Activated T-cell treated with anti-CD3 and anti-CD28 coated beads for 48 hours (primary cell): ENCODE results near the gene CFAP157.
"Not testable (repeated sequence)": the region's sequence is repeated elsewhere in the genome, so short reads cannot be mapped to it uniquely, and the experiment has no call there.

Experiments
- DNase-seq: peaks from one replicate; pipeline ENCODE4 v3.0.0-alpha.2; 2020; ENCODE audit warnings: low read depth

Gene CFAP157

DNA sequence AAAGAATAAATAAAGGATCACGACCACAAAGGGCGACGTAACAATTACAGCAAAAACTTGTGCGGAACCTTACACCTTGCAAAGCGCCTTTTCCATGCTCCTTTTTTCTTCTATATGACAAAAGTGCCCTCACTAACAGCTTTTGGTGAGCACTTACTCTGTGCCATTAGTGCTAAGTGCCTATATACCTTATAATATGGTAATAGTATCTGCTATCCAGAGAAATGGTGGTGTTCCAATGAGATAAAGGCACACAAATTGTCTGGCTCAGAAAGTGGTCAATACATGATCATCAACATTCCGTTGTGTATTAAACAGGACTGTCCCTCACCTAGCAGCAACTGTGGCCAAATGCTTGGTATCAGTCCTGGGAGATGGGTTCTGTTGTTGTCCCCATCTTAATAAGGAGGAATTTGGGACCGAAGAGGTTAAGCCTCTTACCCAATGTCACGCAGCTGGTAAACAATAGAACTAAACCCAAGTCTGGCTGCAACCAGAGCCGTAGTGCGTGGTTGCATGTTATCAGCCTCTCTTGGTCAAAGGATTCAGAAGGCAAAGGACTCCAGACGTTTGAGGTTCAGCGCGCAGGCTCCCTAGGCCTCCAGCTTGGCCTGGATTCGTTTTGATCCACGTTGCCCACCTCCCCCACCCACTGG, 28.9 kb downstream of the CFAP157 start:
- no peak for DNase-seq

DNA sequence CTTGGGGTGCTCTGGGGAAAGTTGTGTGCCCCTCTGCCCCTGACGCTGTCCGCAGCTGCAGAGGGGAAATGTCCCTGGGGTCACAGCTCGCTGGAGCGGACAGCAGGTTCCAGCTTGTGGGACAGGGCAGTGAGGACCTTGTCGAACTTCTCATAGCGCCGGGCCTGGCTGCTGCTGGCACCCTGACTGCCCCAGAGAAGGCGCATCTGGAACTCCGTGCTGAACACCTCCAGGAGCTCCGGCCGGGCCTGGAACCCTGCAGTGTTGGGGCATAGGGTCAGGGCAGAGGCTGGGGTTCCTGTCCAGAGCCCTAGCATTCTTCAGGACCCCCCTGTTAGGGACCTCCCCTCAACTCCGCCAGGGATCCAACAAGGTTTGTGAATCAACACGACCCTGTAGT, 31.9 kb downstream of the CFAP157 start:
- no peak for DNase-seq

DNA sequence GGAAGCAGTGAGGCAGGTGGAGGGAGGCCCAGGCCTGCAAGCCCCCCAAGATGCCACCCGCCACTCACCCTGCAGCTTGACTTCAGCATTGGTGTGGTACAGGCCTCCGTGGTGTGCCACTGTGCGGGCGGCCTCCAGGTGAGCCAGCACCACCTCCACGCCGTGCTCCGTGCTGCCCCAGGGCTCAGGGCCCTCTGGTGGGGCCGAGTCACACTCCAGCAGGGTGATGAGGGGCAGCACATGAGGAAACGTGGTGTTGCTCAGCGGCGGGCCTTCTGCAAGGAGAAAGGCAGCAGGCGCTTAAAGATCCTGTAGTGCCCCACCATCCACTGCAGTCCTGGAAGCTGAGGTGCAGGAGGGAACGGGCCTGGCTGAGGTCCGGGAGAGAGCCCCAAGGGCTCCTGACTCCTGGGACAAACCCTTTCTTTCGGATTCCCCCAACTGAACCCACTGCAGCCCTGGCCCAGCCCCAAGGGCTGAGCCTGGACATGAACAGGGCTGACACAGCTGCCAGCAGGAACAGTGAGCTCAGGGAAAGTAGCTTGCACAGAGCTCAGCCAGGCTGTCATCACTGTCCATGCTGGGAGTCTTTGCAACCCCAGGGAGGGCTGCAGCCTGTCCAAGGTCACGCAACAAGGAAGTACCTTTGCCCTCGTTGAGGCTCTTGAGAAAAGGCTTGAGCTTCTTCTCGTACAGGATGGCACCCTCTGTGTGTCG, 33.0 kb downstream of the CFAP157 start:
- DNase-seq, result no peak

DNA sequence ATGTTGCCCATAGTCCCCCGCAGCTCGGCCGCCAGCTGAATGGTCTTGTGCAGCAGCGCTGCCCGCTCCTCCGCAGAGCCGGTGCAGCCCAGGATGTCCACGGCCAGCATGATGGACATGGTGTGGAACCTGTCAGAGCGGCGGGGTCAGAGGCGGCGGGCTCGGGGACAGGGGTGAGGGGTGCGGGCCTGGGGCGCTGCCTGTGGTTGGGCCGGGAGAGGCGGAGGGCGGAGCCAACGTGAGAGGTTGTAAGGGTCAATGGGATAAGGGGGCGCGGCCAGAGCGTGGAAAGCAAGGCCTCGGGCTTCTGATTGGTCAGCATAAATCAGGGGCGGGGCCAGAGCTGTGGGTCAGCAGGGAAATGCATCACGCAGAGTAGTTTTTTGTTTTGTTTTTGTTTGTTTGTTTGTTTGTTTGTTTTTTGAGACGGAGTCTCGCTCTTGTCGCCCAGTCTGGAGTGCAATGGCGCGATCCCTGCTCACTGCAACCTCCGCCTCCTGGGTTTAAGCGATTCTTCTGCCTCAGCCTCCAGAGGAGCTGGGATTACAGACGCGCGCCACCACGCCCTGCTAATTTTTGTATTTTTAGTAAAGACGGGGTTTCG, 35.1 kb downstream of the CFAP157 start:
- no peak for DNase-seq

DNA sequence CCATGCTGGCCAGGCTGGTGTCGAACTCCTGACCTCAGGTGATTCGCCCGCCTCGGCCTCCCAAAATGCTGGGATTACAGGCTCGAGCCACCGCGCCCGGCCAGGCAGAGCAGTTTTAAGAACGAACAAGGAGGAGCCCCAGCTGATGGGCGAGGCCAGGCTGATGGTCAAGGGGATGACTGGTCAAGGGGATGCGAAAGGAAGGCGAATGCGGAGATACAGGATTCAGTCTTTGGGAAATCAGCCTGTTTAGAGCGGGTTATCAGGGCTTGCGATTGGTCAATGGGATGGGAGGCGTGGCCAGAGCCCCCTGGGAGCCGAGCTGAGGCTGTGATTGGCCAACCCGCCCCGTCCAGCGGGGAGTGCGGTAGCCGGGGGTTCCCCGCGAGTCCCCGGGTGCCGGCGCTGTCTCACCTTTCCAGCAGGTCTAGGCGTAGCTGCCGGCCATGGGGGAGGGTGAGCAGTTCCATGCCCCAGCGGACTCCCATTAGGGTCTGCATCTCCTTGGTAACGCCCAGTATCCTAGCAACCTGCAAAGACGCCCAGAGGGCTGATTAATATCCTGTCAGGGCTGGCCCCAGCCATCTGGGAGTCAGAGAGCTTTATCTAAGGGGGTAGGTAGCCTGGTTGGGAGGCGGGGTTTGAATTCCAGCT, 35.8 kb downstream of the CFAP157 start:
- DNase-seq, result no peak

DNA sequence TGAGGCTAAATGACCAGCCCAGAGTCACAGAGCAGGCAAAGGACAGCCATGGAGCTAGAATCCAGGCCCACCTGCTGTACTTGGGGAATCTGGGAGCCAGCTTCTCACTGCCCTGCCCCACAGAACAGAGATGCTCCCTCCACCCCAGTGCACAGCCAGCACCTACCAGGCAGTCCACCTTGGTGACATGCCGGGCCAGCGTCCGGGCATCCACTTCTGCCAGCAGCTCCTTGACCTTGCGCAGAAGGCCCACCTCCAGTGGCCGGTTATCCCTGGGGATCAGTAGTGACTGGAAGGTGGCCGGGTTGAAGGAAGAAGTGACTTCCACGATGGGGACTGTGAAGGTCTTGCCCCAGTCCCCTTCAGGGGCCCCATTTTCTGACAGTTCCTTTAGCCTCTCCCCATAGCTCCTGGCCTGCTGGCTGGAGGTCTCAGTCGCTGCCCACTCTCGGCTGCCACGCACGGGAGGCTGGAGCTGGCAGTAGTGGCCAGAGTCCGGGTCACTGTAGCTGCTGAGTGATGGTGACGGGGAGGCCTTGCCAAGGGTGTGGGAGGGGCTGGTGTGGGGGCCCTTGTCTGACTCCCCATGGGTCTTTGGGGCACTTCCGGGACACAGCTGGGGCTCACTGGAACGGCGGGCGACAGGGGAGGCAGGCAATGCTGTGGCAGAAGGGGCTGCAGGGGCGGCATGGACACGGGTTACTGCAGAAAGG, 37.8 kb downstream of the CFAP157 start:
- DNase-seq, result no peak

DNA sequence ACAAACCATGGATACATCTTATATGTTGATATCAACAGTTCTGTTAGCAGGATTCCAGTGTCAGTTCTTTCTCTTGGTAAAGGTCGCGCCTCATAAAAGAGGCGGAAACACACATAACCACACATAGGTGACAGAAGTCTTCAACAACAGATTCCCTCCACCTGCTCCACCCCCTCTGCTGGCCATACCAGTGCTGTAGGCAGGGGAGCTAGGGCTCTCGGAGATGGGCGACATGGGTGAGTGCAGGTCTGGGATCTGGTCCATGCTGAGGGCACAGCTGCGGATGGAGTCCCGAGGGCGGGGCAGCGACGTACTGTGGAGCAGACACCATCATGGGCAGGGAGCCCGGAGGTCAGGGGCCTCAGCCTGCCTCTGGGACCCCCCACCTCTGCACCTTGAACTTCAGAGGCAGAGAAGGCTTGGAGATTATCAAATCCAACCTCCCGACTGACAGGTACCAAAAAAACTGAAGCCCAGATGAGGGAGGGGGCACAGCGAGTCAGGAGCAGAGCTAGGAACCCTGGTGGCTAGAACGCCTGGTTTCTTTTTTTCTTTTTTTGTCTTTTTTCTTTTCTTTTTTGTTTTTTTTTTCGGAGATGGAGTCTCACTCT, 40.3 kb downstream of the CFAP157 start:
- DNase-seq, result no peak

DNA sequence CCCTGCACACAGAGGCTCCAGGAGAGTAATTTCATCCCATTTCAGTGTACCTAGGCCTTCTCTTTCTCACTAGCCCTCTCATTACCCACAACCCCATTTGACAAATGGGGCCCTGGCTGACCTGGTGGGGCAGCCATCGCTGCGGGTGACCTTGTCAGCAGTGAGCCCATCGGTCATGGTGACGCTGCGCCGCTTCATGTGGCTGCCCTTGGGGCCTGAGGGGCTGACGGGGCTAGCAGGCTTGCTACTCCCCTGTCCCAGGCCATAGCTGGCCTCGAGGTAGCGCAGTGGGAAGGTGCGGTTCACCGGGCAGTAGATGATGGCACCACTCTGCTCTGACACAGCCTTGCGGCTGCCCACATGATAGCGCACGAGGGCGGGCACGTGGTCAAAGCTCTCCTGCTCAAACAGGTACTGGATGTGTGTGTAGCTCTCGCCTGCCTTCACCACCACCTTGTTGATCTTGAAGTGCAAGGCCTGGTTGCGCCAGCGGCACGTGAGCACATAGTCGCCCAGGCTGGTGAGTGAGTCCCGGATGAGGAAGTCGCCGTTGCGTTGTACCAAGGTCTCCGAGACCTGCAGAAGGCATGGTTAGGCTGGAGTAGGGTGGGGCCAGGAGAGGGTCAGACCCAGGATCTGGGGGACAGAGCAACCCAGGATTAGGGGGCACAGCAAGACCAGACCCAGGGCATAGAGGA, 42.5 kb downstream of the CFAP157 start:
- DNase-seq, result no peak

DNA sequence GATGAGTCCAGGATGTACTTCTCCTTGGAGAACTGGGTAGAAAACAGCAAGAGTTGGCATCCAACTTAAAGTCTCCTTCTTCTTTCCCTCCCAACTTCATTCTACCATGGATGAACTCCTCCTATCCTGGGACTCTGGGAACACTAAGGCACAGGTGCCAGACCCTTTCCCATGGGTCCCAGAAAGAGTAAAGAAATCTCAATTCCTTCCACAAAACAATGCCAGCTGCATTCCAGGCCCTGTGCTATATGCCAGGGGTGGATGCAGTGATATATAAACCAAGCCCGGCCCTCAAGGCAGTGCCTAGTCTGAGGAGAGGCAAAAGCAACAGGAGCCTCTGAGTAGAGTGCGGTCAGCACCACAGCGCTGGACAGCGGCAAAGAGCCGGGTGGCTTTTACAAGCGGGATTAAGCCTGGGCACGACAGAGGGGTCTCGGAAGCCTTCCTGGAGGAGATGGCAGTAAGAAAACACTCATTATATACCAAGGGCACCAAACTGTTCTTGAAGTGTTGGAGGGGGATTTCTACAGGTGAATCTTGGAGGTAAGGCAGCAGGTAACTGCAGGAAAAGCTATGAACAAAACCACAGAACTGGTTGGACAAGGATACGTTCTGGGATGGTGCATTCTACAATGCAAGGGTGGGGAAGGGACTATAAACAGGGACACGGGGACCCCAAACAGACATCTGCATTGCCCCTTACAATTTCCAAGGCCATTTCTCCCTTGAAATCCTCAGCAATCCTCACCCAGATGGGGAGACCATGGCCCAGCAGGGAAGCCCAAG, 44.7 kb downstream of the CFAP157 start:
- no peak for DNase-seq

DNA sequence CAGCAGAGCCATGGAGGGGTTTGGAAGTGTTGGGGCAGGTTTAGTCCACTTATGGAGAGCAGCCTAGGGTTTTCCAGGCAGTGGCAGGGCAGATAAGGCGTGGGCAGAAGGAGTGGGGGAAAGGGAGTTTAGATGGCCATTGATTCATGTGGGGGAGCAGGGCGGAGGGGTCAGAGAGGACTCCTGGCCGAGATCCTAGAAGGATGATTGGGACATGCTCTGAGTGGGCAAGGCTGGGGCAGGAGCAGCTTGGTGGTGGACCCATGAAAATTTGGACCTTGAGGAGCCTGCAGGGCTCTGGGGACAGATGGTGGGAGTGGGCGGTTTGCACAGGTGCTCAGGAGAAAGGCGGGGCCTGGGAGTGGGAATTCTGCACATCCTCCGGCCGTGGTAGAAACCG, 46.4 kb downstream of the CFAP157 start:
- DNase-seq, result no peak

DNA sequence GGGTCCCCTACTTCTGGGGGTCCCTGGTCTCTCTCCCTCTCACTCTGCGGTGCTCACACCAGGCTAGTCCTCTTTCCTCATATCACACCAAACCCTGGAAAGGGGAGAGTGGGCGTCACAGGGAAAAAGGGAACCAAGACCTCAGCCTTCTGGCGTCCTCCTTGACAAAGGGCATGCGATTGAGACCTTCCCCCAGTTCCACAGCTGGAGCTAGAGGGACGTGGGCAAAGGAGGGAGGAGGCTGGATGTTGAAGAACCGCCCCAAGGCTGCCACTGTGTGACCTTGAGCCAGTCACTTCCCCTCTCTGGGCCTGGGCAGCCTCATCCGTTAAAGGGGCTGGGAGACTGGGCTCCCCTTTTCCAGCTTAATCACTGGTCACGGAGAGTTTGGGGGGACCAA, 46.8 kb downstream of the CFAP157 start:
- DNase-seq, result no peak

DNA sequence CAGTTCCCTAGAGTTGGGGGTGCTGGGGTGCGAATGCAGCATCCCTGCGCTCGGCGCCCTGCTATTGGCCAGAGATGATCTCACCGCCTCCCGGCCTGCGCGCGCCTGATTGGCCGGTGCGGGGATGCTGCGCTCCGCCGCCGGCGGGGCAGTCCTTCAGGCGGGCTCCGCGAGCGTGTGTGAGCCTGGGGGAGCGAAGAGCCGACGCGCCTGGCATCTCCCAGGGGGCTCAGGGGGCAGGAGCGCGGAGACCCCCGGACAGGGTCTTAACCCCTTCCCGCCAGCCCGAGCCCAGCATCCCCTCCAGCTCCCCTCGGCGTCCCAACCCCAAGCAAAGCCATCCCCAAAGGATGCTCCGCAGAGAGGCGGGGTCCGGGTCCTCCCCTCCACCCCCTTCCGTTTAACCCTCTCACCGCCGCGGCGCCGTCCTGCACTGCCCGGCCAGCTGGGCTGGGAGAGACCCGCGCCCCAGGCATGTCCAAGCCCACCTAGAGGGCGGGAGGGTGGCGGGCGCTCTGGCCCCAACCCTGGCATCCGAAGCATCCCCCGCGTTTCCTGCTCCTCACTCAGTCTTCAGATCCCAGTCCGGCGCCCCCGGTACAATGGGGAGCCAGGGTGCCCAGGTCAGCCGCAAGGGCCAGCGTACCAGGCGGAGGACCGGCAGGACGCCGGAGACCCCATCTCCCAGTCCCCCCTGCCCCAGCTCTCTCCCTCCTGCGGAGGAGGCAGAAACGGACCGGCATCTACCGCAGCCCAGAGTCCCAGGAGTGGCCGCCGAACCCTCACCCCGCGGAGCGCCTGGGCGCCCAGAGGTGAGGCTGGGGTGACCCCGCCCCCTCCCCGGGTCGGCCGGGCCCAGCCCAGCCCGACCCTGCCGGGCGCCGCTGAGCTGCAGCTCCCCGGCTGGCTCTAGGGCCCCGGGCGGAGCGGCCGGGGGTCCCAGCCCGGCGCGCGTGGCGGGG, 47.6 kb downstream of the CFAP157 start:
- no peak for DNase-seq

DNA sequence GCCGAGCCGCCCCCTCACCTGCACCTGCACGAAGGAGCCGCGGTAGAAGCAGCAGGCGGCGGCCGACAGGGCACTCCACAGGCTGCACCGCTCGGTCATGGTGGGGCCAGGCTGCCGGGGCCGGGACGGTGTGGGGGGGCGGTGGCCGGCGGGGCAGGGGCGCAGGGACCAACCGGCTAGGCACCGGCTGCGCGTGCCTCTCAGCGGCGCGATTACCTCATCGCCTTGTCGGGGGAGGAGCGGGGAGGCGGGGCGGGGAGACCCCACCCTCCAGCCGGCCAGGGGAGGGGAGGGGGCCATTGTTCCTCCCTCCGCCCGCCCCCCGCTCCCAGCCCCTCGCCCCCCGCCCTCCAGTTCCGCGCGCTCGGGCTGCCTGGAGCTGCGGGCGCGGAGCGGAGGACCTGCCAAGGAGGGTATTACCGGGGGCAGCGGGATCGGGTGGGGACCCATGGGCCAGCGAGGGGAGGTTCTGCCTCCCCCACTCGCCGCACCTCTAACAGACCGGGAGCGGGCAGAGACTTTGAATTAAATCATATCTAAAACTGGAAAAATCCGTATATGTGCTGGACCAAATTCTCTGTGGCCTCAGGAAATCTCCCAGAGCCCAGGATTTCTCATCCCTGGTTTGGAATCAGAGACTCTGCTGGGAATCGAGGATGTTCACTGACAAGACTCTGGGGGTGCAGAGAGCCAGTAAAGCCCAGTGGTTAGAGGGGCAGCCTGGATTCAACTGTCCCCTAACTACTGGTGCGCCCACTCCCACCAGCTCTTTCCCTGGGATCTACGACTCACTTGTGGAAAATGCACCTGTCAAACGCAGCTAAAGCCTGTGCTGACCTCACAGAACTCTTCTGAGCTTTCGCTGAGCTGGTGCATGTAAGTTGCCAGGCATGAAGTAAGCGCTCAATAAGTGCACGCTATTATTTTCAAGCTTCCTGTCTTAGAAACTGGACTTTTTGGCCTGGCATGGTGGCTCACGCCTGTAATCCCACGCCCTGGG, 48.6 kb downstream of the CFAP157 start:
- DNase-seq, result no peak

DNA sequence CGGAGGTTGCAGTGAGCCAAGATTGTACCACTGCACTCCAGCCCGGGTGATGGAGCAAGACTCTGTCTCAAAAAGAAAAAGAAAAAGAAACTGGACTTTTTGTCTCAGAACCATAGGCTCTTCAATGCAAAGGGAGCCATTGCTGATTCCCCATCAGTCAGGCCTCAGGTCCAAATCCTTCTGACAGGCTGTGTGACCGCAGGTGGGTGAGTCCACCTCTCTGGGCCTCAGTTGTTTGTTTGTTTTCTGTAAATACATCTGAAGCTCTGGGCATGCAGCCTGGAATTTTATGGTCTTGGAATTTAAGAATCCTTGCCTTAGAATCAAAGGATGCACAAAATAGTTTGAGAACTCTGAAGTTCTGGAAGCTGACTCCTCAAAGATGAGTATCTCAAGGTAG, 49.4 kb downstream of the CFAP157 start:
- no peak for DNase-seq

DNA sequence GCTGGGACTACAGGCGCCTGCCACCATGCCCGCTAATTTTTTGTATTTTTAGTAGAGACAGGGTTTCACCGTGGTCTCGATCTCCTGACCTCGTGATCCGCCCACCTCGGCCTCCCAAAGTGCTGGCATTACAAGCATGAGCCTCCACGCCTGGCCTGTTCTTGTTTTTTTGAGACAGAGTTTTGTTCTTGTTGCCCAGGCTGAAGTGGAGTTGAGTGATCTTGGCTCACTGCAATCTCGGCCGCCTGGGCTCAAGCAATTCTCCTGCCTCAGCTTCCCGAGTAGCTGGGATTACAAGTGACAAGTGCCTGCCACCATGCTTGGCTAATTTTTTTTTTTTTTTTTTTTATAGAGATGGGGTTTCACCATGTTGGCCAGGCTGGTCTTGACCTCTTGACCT, 50.0 kb downstream of the CFAP157 start:
- not testable (repeated sequence) for DNase-seq

DNA sequence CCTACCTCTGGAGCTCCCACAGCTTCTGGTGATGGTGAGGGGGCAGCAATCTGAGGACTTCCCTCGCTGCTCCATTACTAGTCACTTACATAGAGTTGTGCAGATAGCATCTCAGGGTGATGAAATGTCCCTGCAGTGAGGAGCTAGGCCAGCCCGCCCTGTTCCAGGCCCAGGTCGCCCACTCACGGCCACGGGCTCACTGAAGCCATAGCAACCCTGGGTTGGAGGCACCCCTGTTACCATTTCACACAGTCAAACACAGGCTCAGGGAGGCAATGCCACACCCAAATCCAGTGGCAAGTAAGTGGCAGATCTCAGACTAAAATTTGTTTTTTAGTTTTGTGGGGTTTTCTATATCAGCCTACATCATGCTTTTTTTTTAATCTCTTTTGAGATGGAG, 52.1 kb downstream of the CFAP157 start:
- DNase-seq, result no peak

DNA sequence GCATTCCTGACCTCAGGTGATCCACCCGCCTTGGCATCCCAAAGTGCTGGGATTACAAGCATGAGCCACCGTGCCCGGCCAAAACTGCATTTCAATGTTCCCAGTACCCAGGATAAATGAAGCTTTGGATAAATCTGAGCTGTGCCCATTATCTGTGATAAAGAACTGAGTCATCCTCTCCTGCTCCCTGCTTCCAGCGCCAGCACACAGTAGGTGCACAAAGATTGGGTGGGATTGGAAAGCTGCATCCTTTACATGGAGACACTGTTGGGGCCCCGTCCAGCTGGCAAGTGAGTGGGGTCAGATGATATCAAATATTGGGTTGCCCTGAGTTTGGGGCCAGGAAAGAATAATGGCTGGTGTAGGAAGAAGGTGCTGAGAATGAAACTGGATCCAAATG, 54.3 kb downstream of the CFAP157 start:
- no peak for DNase-seq

DNA sequence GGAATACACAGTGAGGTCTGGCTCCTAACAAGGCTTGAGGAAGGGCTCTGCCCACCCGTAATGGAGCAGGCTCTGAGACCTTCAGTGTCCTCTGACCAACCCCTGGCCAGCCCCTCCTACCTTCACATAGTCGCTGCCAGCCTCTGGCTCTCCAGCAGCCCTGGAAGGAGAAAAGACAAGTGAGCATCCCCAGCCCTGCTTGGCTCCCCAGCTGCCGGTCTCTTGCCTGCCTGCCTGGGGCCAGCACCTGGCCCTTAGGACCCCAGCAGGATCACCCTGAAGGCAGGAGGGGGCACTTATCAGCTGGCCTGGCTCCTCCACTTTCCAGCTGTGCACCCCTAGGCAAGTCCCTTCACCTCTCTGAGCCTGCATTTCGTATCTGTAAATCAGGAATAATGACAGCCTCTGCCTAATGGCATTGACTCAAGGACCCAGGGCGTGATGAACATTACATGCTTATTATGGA, 54.7 kb downstream of the CFAP157 start:
- DNase-seq, result no peak
